ENCODE results near the gene P3H4.
"Not testable (repeated sequence)": the region's sequence is repeated elsewhere in the genome, so short reads cannot be mapped to it uniquely, and the experiment has no call there.

GRCh38 chr17:41829961-41830360 is 18.2 kb upstream of the P3H4 start:
- not testable (repeated sequence) for TF ChIP-seq CTCF (IDR thresholded peaks at IDR 0.05 in 4 of 5, conservative IDR thresholded peaks at IDR 0.05 in 1 of 5); POLR2A (IDR thresholded peaks at IDR 0.05)
